Fibroblast of mammary gland (primary cell): ENCODE measurements around the gene FBXW11.
"Not testable (repeated sequence)": the region's sequence is repeated elsewhere in the genome, so short reads cannot be mapped to it uniquely, and the experiment has no call there.

Experiments
- DNase-seq: peaks from one replicate; pipeline ENCODE4 v3.0.0-alpha.2; 2010; ENCODE audit warnings: low read depth
- H3K4me3 ChIP-seq: 2 replicates; pipeline ENCODE4 v1.5.1; 2011; ENCODE audit warnings: low read depth, mild to moderate bottlenecking, low read length, moderate library complexity; ENCODE audit not compliant: control insufficient read depth
- CTCF ChIP-seq: conservative IDR thresholded peaks from 2 replicates; pipeline ENCODE4 v1.5.1; 2011; ENCODE audit warnings: low read depth, low read length, inconsistent platforms; ENCODE audit not compliant: control insufficient read depth, insufficient read depth

The FBXW11 gene

GRCh38 chr5:171888051-171888481 is 118.4 kb downstream of the FBXW11 start:
- H3K4me3 ChIP-seq: no peak overlapping the region
- no peak for TF ChIP-seq CTCF
- no peak for DNase-seq

- DNase-seq, H3K4me3 ChIP-seq: not testable (repeated sequence)
Observed at GRCh38 chr5:171886037-171886436, 120.4 kb downstream of the FBXW11 start.

- no peak overlapping the region for H3K4me3 ChIP-seq
- no peak for DNase-seq
- no peak for TF ChIP-seq CTCF
Observed at GRCh38 chr5:171882118-171882517, 124.3 kb downstream of the FBXW11 start.

DNA sequence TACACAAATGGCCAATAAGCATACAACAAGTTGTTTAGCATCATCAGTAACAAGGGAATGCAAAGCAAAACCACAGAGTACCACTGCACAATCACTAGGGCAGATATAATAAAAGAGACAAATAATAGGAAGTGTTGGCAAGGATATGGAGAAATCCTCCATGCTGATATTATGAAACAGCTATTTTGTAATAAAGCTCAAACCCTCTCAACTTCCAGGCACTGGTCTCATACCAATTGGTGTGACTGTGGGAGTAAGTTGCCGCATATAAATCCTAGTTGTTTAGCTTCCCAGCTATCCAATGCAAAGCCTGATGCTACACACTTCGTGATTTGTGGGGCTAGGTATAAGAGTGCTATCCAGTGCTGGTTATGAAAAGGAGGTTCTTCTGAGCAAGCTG is 132.2 kb downstream of the FBXW11 start:
- DNase-seq: peak; percentile 76
- no peak for TF ChIP-seq CTCF
- no peak overlapping the region for H3K4me3 ChIP-seq

DNA sequence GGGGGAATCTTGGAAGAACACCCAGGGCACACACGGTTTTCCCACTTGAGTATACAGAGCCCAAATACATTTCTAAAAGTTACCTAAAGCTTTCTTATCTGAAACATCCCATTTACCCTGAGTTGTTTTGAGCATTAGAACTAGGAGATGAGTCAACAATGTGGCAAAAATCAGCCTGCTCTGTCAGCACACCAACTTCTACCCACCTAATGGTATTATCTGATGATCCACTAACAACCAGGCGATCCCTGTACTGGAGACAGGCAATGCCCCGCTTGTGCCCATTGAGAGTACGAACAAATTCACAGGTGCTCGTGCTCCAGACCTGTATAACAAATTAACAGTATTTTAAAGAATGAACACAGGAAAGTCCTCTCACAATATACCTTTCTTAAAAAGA is 133.8 kb downstream of the FBXW11 start:
- no peak for DNase-seq
- TF ChIP-seq CTCF: no peak

DNA sequence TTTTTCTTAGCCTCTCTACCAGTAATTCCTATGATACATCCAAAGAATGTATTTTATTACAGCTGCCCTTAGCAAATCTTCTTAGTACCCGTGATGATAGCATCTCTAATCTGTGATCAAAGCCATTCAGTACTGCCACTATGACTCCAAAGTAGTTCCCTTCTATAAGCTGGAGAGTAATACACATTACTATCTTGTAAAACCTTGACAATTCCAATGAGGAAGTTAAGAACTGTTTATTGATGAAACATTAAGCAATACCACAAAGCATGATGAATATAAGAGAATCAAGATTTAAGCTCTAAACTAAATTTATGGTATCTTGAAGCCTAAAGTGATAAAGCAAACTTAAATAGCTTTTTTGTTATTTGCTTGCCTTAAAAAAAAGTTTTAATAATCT is 134.7 kb downstream of the FBXW11 start:
- no peak for DNase-seq
- TF ChIP-seq CTCF: no peak
- no peak overlapping the region for H3K4me3 ChIP-seq

More for the DNA sequence above, 133.8 kb downstream of the FBXW11 start:
- no peak overlapping the region for H3K4me3 ChIP-seq

- no peak for DNase-seq
- no peak for TF ChIP-seq CTCF
- H3K4me3 ChIP-seq: no peak overlapping the region
Observed at GRCh38 chr5:171869956-171870355, 136.5 kb downstream of the FBXW11 start.
